Mammary epithelial cell (primary cell): Measurements from ENCODE around the gene GTF2F2.

Source experiments
- CTCF ChIP-seq, 2 donors: IDR thresholded peaks in 1 of 2; conservative IDR thresholded peaks in 1 of 2; 2 replicates each; pipeline ENCODE4 v1.5.1; 2011 to 2012; ENCODE audit warnings: inconsistent platforms in 2 of 2, low read length in 2 of 2, mild to moderate bottlenecking in 2 of 2, control low read depth in 1 of 2, low read depth in 1 of 2; ENCODE audit not compliant: insufficient read depth in 1 of 2; ENCODE audit errors: extremely low read depth in 1 of 2
- EZH2 ChIP-seq: IDR thresholded peaks from 2 replicates; pipeline ENCODE4 v1.6.1; 2012; ENCODE audit warnings: low read length, inconsistent platforms, borderline replicate concordance

- TF ChIP-seq CTCF (conservative IDR thresholded peaks at IDR 0.05 in 1 of 2, IDR thresholded peaks at IDR 0.05 in 1 of 2; ENCODE audit: extremely low read depth in 1 of 2, insufficient read depth in 1 of 2, low read depth in 1 of 2, low read length in 2 of 2): no peak
- no peak for TF ChIP-seq EZH2
These were observed 54.2 kb downstream of the GTF2F2 start for GRCh38 chr13:45174478-45174877.
